HCT116 (cell line): ENCODE data around the gene DNHD1. TPM values are rescaled to one million over a fixed set of nuclear protein-coding genes. Genes with fewer than 3 reads are reported as not detected.

Experiments
- ATAC-seq: fragments of 200-7000 bp; cut with Tn5 transposase; 2 replicates; pipeline ENCODE4 v1.9.1; 2020; ENCODE audit warnings: mild to moderate bottlenecking, moderate library complexity
- BruUV-seq: library from RNA; stranded (reverse); fragments of 400-500 nt; replicated peaks from 2 replicates; lab custom pipeline; 2021; lab: Mats Ljungman, UMichigan
- CTCF ChIA-PET: fragments of 300-600 bp; sonication (Branson Sonifier 250); formaldehyde crosslinking; loops from one replicate; lab custom pipeline; 2021; ENCODE audit warnings: antibody characterized with exemption; lab: Charles Lee
- POLR2A ChIA-PET: fragments of 300-600, 350-600 bp; sonication (Branson Sonifier 250); formaldehyde crosslinking; loops from one replicate; lab custom pipeline; 2021; ENCODE audit warnings: antibody characterized with exemption; lab: Charles Lee
- RAD21 ChIA-PET, 2 experiments: fragments of 300-600 bp; sonication (Branson Sonifier 250); formaldehyde crosslinking; loops; one replicate each; lab custom pipeline; 2023; ENCODE audit warnings: low total read pairs in 2 of 2; ENCODE audit not compliant: uncharacterized antibody in 2 of 2, unreplicated experiment in 2 of 2, low non-redundant PET in 1 of 2; lab: Charles Lee
- DNase-seq: peaks from one replicate; pipeline ENCODE4 v3.0.0-alpha.2; 2010; ENCODE audit warnings: low read depth, low spot score
- H2AFZ ChIP-seq: fragments of 200-600 bp; shearing (Covaris generic), sonication (generic); 2 replicates; pipeline ENCODE4 v1.6.1; 2017; ENCODE audit warnings: low read depth, mixed run types, mixed read lengths, antibody characterized with exemption, low read length; ENCODE audit not compliant: poor library complexity, severe bottlenecking
- H3K27ac ChIP-seq: 2 replicates; pipeline ENCODE4 v1.5.1; 2012; ENCODE audit warnings: low read depth, low read length
- H3K27me3 ChIP-seq: fragments of 200-600 bp; sonication (generic); 2 replicates; pipeline ENCODE4 v1.6.1; 2016; ENCODE audit warnings: mixed run types, low read length, mixed read lengths; ENCODE audit not compliant: insufficient read depth
- H3K36me3 ChIP-seq, 2 experiments: fragments of 200-500 bp in 1 of 2; fragments of 200-600 bp in 1 of 2; sonication (Bioruptor generic) in 1 of 2; sonication (generic) in 1 of 2; 2 replicates each; pipeline versions ENCODE4 v1.5.1 to v1.6.1; 2014 to 2016; ENCODE audit warnings: low read length in 2 of 2, inconsistent platforms in 1 of 2, mixed read lengths in 1 of 2, mixed run types in 1 of 2; ENCODE audit not compliant: insufficient read depth in 2 of 2, control insufficient read depth in 1 of 2
- H3K4me1 ChIP-seq, 2 experiments: fragments of 200-600 bp in 1 of 2; sonication (generic) in 1 of 2; 2 replicates each; pipeline versions ENCODE4 v1.5.1 to v1.6.1; 2012 to 2017; ENCODE audit warnings: low read length in 2 of 2, inconsistent platforms in 1 of 2, mild to moderate bottlenecking in 1 of 2, mixed read lengths in 1 of 2, mixed run types in 1 of 2, moderate library complexity in 1 of 2; ENCODE audit not compliant: insufficient read depth in 2 of 2, control insufficient read depth in 1 of 2
- H3K4me2 ChIP-seq: fragments of 200-600 bp; sonication (generic); 2 replicates; pipeline ENCODE4 v1.6.1; 2017; ENCODE audit warnings: mixed run types, low read length, mixed read lengths
- H3K4me3 ChIP-seq, 2 experiments: fragments of 200-600 bp in 1 of 2; sonication (generic) in 1 of 2; replicated peaks in 1 of 2; 2 replicates each; pipeline ENCODE4 v1.5.1; 2011 to 2016; ENCODE audit warnings: low read length in 2 of 2, control low read depth in 1 of 2, low read depth in 1 of 2, mild to moderate bottlenecking in 1 of 2, mixed read lengths in 1 of 2, mixed run types in 1 of 2
- H3K79me2 ChIP-seq: fragments of 200-600 bp; sonication (generic); 2 replicates; pipeline ENCODE4 v1.6.1; 2017; ENCODE audit warnings: mild to moderate bottlenecking, mixed run types, low read length, moderate library complexity, mixed read lengths; ENCODE audit not compliant: insufficient read depth
- H3K9ac ChIP-seq: fragments of 200-600 bp; sonication (generic); 2 replicates; pipeline ENCODE4 v1.6.1; 2016; ENCODE audit warnings: low read length, mixed read lengths
- H3K9me2 ChIP-seq: fragments of 200-600 bp; sonication (generic), shearing (Covaris generic); 2 replicates; pipeline ENCODE4 v1.6.1; 2017; ENCODE audit warnings: mixed run types, mild to moderate bottlenecking, moderate library complexity; ENCODE audit not compliant: insufficient read depth
- H3K9me3 ChIP-seq, 2 experiments: fragments of 200-500 bp in 1 of 2; fragments of 200-600 bp in 1 of 2; sonication (Bioruptor generic) in 1 of 2; sonication (generic) in 1 of 2; 2 replicates each; pipeline ENCODE4 v1.6.1; 2014 to 2017; ENCODE audit warnings: low read length in 2 of 2, mixed read lengths in 2 of 2, inconsistent platforms in 1 of 2, low read depth in 1 of 2, mild to moderate bottlenecking in 1 of 2, mixed run types in 1 of 2, moderate library complexity in 1 of 2; ENCODE audit not compliant: control insufficient read depth in 1 of 2, insufficient read depth in 1 of 2
- H4K20me1 ChIP-seq: fragments of 200-600 bp; sonication (generic), shearing (Covaris generic); 2 replicates; pipeline ENCODE4 v1.6.1; 2017; ENCODE audit warnings: mixed run types, mild to moderate bottlenecking, moderate library complexity; ENCODE audit not compliant: insufficient read depth
- CBX3 ChIP-seq: IDR thresholded peaks from 2 replicates; pipeline ENCODE4 v1.6.1; 2012; ENCODE audit warnings: low read depth
- EZH2 ChIP-seq: fragments of 200-600 bp; sonication (generic); IDR thresholded peaks from 2 replicates; pipeline ENCODE4 v1.6.1; 2017; ENCODE audit warnings: antibody characterized with exemption, mixed run types
- YY1 ChIP-seq: IDR thresholded peaks from 2 replicates; pipeline ENCODE4 v1.6.1; 2011; ENCODE audit warnings: low read length, low read depth, moderate library complexity, mild to moderate bottlenecking; ENCODE audit not compliant: insufficient replicate concordance; ENCODE audit errors: extremely low read depth
- ZFX ChIP-seq: fragments of 450-650 bp; IDR thresholded peaks from 2 replicates; pipeline ENCODE4 v1.6.1; 2017
- intact Hi-C: fragments of 100-400 bp; cut with micrococcal nuclease; formaldehyde crosslinking; loops from 2 replicates; pipeline ENCODE4 v1.10.0; 2022
- total RNA-seq: library from RNA; stranded (reverse); gene quantifications from one replicate; pipeline ENCODE4 v1.2.1, GENCODE V29; 2021; ENCODE audit not compliant: unreplicated experiment
- TF ChIP-seq, protein P1 (sequence below): IDR thresholded peaks from 2 replicates; pipeline ENCODE4 v1.6.1; 2012; ENCODE audit warnings: low read depth

Gene DNHD1
- total RNA-seq, 1 experiment from 2014 or later: 8.0 TPM

DNA sequence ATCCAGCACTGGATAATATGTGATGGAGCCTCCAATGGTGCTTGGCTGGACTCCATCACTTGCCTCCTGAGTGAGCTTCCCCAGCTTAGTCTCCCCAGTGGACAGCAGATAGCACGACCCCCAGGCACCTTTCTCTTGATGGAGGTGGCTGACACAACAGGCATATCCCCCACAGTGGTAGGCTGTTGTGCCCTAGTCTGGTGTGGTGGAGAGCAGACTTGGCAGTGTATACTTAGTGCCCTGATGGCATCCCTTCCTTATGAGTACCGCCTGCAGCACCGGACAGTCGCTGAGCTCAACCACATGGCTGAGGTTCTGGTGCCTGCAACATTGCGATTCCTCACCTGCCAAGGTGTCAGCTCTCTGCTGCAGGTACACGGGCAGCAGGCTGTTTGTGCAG, 50.1 kb downstream of the DNHD1 start (continued):
- TF ChIP-seq YY1: no peak
- no peak for TF ChIP-seq ZFX

DNA sequence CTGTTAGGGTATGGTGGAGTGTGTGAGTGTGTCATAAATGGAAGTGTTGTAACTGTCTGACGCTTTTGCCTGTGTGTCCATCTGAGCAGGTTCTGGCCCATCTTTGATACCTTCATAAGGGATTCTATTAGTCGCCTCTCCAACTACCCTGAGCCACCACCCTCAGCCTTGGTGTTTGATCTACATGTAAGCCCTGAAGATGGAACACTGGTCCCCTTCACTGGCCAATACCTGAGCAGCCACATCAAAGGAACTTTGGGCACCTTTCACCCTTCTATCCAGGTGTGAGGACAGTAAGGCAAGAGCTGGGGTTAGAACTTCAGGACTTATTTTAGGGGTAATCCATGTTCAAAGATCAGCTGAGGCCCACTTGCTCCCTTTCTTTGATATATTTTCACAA, 51.0 kb downstream of the DNHD1 start:
- no peaks in the 10 kb centered on the region for H3K36me3 ChIP-seq
- TF ChIP-seq ZFX (no peak), CBX3 (no peak), EZH2 (no peak), YY1 (no peak)
- TF ChIP-seq, protein P1, sequence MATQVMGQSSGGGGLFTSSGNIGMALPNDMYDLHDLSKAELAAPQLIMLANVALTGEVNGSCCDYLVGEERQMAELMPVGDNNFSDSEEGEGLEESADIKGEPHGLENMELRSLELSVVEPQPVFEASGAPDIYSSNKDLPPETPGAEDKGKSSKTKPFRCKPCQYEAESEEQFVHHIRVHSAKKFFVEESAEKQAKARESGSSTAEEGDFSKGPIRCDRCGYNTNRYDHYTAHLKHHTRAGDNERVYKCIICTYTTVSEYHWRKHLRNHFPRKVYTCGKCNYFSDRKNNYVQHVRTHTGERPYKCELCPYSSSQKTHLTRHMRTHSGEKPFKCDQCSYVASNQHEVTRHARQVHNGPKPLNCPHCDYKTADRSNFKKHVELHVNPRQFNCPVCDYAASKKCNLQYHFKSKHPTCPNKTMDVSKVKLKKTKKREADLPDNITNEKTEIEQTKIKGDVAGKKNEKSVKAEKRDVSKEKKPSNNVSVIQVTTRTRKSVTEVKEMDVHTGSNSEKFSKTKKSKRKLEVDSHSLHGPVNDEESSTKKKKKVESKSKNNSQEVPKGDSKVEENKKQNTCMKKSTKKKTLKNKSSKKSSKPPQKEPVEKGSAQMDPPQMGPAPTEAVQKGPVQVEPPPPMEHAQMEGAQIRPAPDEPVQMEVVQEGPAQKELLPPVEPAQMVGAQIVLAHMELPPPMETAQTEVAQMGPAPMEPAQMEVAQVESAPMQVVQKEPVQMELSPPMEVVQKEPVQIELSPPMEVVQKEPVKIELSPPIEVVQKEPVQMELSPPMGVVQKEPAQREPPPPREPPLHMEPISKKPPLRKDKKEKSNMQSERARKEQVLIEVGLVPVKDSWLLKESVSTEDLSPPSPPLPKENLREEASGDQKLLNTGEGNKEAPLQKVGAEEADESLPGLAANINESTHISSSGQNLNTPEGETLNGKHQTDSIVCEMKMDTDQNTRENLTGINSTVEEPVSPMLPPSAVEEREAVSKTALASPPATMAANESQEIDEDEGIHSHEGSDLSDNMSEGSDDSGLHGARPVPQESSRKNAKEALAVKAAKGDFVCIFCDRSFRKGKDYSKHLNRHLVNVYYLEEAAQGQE: no peak
- no peaks in the 10 kb centered on the region for H3K9me3 ChIP-seq
- ChIA-PET RAD21 (no interaction called here), CTCF (interaction anchor here (1.9 kb wide), 1 partner anchor 17 kb away, joined by 5 read pairs; no protein-coding TSS in a partner anchor), POLR2A (no interaction called here)
- H2AFZ ChIP-seq: no peak overlapping the region
- no peak overlapping the region for H3K4me3 ChIP-seq
- BruUV-seq: no TSS peak
- ATAC-seq: no peak
- H3K27ac ChIP-seq: no peak overlapping the region
- H3K9ac ChIP-seq: no peak overlapping the region
- H3K79me2 ChIP-seq: no peaks in the 10 kb centered on the region
- DNase-seq: no peak
- intact Hi-C loops: no loop called here
- H4K20me1 ChIP-seq: no peaks in the 10 kb centered on the region
- no peak overlapping the region for H3K4me2 ChIP-seq
- H3K27me3 ChIP-seq: no peaks in the 10 kb centered on the region
- H3K9me2 ChIP-seq: no peaks in the 10 kb centered on the region
- H3K4me1 ChIP-seq: no peaks in the 10 kb centered on the region
